OCI-LY3 (cell line): ENCODE results near the gene GAGE13.

ENCODE experiments used
- CTCF ChIP-seq: fragments of 200-600, 300-600 bp; sonication (generic); IDR thresholded peaks from 2 replicates; pipeline ENCODE4 v1.5.1; 2014; ENCODE audit warnings: antibody characterized with exemption, low read length, low read depth
- EZH2phosphoT487 ChIP-seq: fragments of 200-600 bp; shearing (Covaris generic); IDR thresholded peaks from 2 replicates; pipeline ENCODE4 v1.6.1; 2018; ENCODE audit warnings: antibody characterized with exemption, mixed run types, low read depth

GRCh38 chrX:49286581-49286980 lies 44.8 kb upstream of the GAGE13 start:
- no peak for TF ChIP-seq CTCF
- TF ChIP-seq EZH2phosphoT487 = no peak
